Activated CD4-positive, alpha-beta T cell treated with anti-CD3 and anti-CD28 coated beads, Interleukin-2, Interleukin-4, amounts not matched to agents 100 ng/mL and 50 ng/mL, durations not matched to agents 16 hours and 8 hours (primary cell): ENCODE measurements around the gene ZSCAN10.
"Not testable (repeated sequence)": the region's sequence is repeated elsewhere in the genome, so short reads cannot be mapped to it uniquely, and the experiment has no call there.

Source experiments
- DNase-seq: peaks from one replicate; pipeline ENCODE4 v3.0.0-alpha.2; 2020; ENCODE audit warnings: low spot score

ZSCAN10 gene

GRCh38 chr16:3085868-3086595 is 13.1 kb downstream of the ZSCAN10 start:
- DNase-seq = no peak

GRCh38 chr16:3084969-3085670 is 14.0 kb downstream of the ZSCAN10 start:
- no peak for DNase-seq

- DNase-seq = no peak
Measured at GRCh38 chr16:3084491-3084890, 14.6 kb downstream of the ZSCAN10 start.

GRCh38 chr16:3083408-3083807 is 15.7 kb downstream of the ZSCAN10 start:
- DNase-seq = not testable (repeated sequence)

- DNase-seq = not testable (repeated sequence)
Measured at GRCh38 chr16:3081957-3082356, 17.1 kb downstream of the ZSCAN10 start.

- DNase-seq = no peak
Measured at GRCh38 chr16:3080024-3080423, 19.1 kb downstream of the ZSCAN10 start.

- peak; percentile 42 for DNase-seq
Measured at GRCh38 chr16:3076577-3076976, 22.5 kb downstream of the ZSCAN10 start.

GRCh38 chr16:3075946-3076345 is 23.1 kb downstream of the ZSCAN10 start:
- not testable (repeated sequence) for DNase-seq

- DNase-seq = peak; percentile 27
Measured at GRCh38 chr16:3075523-3075915, 23.6 kb downstream of the ZSCAN10 start.

- peak; percentile 96 for DNase-seq
Measured at GRCh38 chr16:3074860-3075522, 24.1 kb downstream of the ZSCAN10 start.

- no peak for DNase-seq
Measured at GRCh38 chr16:3073448-3073847, 25.6 kb downstream of the ZSCAN10 start.

GRCh38 chr16:3072576-3073263 is 26.4 kb downstream of the ZSCAN10 start:
- not testable (repeated sequence) for DNase-seq

- DNase-seq = peak; percentile 64
Measured at GRCh38 chr16:3072148-3072547, 26.9 kb downstream of the ZSCAN10 start.

- no peak for DNase-seq
Measured at GRCh38 chr16:3071655-3072054, 27.4 kb downstream of the ZSCAN10 start.

- DNase-seq = no peak
Measured at GRCh38 chr16:3070608-3071111, 28.4 kb downstream of the ZSCAN10 start.

GRCh38 chr16:3069146-3069545 is 29.9 kb downstream of the ZSCAN10 start:
- DNase-seq = not testable (repeated sequence)

GRCh38 chr16:3068487-3068886 is 30.6 kb downstream of the ZSCAN10 start:
- no peak for DNase-seq

- DNase-seq = no peak
Measured at GRCh38 chr16:3066440-3066748, 32.7 kb downstream of the ZSCAN10 start.

- no peak for DNase-seq
Measured at GRCh38 chr16:3065742-3066439, 33.2 kb downstream of the ZSCAN10 start.

- DNase-seq = peak; percentile 86
Measured at GRCh38 chr16:3065069-3065741, 33.9 kb downstream of the ZSCAN10 start, which contains the start of gene IL32. IL32 (plus strand) TSS chr16:3065640; CDS start chr16:3065812, 172 bp downstream.
